Gastrocnemius medialis (tissue), 4 donors: ENCODE results near the gene RHOC. TPM values are rescaled to one million over a fixed set of nuclear protein-coding genes. Genes with fewer than 3 reads are reported as not detected.
A peak's percentile ranks its signal among the peaks of the same experiment; 100 is the strongest.

Source experiments
- ATAC-seq, 2 donors: fragments of 150-250 bp; one replicate each; pipeline ENCODE4 v1.9.1; 2016
- DNase-seq, 2 donors: peaks; one replicate each; pipeline ENCODE4 v3.0.0-alpha.2; 2019
- H3K27ac ChIP-seq, 4 donors: fragments of 200-600 bp; sonication (generic); 1 replicate in 1 of 4; 2 replicates in 3 of 4; pipeline ENCODE4 v1.5.1; 2016 to 2018; ENCODE audit warnings: mild to moderate bottlenecking in 2 of 4, moderate library complexity in 1 of 4
- H3K27me3 ChIP-seq, 3 donors: fragments of 200-600 bp; sonication (generic) in 2 of 3; 1 replicate in 1 of 3; 2 replicates in 2 of 3; pipeline versions ENCODE4 v1.5.1 to v1.6.0; 2016 to 2019; ENCODE audit warnings: mild to moderate bottlenecking in 1 of 3, moderate library complexity in 1 of 3
- H3K36me3 ChIP-seq, 2 donors: fragments of 200-600 bp; sonication (generic) in 1 of 2; one replicate each; pipeline ENCODE4 v1.5.1; 2017 to 2018
- H3K4me1 ChIP-seq, 2 donors: fragments of 200-600 bp; sonication (generic) in 1 of 2; one replicate each; pipeline ENCODE4 v1.5.1; 2016 to 2017; ENCODE audit warnings: mild to moderate bottlenecking in 2 of 2
- H3K4me3 ChIP-seq, 4 donors: fragments of 200-600 bp; sonication (generic) in 3 of 4; 1 replicate in 1 of 4; 2 replicates in 3 of 4; pipeline ENCODE4 v1.5.1; 2016 to 2019; ENCODE audit warnings: mild to moderate bottlenecking in 2 of 4
- H3K9me3 ChIP-seq, 3 donors: fragments of 200-600 bp; sonication (generic) in 2 of 3; 1 replicate in 1 of 3; 2 replicates in 2 of 3; pipeline ENCODE4 v1.5.1; 2016 to 2019
- CTCF ChIP-seq, 5 experiments: fragments of 450-650 bp in 3 of 5; fragments of 200-600 bp in 2 of 5; sonication (generic) in 2 of 5; IDR thresholded peaks in 4 of 5; conservative IDR thresholded peaks in 1 of 5; 1 replicate in 4 of 5; 2 replicates in 1 of 5; pipeline ENCODE4 v1.5.1; 2016 to 2019; ENCODE audit warnings: antibody characterized with exemption in 5 of 5, mild to moderate bottlenecking in 3 of 5, moderate library complexity in 3 of 5
- POLR2A ChIP-seq, 2 donors: fragments of 450-650 bp; IDR thresholded peaks; one replicate each; pipeline ENCODE4 v1.6.1; 2017; ENCODE audit warnings: antibody characterized with exemption in 2 of 2, mild to moderate bottlenecking in 2 of 2, moderate library complexity in 2 of 2
- in situ Hi-C, 4 donors: fragments of 200-750 bp; cut with MboI; loops; one replicate each; pipeline versions ENCODE4 v1.15.0 to v1.8.0; 2017; ENCODE audit warnings: low sequenced_read_pairs in 4 of 4
- intact Hi-C: fragments of 100-400 bp; cut with DNase I; formaldehyde crosslinking; loops from one replicate; pipeline ENCODE4 v1.15.1; 2023; ENCODE audit warnings: low total_unique reads
- total RNA-seq, 4 donors: library from RNA; depleted of rRNA; stranded (reverse); fragments of >200 nt; gene quantifications; one replicate each; pipeline versions ENCODE4 v1.1.0 to v1.2.3, GENCODE V29; 2016

Gene RHOC
- total RNA-seq, 4 donors from 2014 or later, result 33.1 to 86.5 (median 64.3) TPM

DNA sequence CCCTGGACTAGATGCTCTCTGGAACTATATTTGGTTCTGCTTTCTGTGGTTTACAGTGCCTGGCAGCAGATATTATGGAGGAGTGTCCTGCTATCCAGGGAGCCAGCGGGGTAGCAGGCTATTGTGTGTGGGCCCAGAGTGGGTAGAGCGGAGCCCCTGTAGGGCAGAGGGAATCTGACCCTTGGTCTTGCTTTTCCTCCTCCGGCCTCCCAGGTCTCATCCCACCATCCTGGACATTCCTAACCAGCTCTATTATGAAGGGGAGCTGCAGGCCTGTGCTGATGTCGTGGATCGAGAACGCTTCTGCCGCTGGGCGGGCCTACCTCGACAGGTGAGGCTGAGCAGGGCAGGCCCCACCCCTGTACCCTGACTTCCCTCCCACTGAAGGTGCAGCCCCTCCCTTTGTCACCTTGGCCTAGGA lies 9.1 kb downstream of the RHOC start:
- no peaks in the 10 kb centered on the region for H3K9me3 ChIP-seq
- H3K4me3 ChIP-seq, result no peak overlapping the region
- intact Hi-C loops, result no loop called here
- H3K27ac ChIP-seq, result peak overlapping the region in 3 of 4 donors; percentile 85 to 94 (median 94)
- peaks cover 0 to 16% of the 10 kb centered on the region in 2 donors for H3K36me3 ChIP-seq
- TF ChIP-seq POLR2A (IDR thresholded peaks at IDR 0.05) (no peak), CTCF (IDR thresholded peaks at IDR 0.05 in 4 of 5, conservative IDR thresholded peaks at IDR 0.05 in 1 of 5) (no peak)
- H3K4me1 ChIP-seq, result peaks cover 30 to 38% of the 10 kb centered on the region in 2 donors
- in situ Hi-C loops, result no loop called here
- DNase-seq (no peak), ATAC-seq (no peak)
- H3K27me3 ChIP-seq, result no peaks in the 10 kb centered on the region

DNA sequence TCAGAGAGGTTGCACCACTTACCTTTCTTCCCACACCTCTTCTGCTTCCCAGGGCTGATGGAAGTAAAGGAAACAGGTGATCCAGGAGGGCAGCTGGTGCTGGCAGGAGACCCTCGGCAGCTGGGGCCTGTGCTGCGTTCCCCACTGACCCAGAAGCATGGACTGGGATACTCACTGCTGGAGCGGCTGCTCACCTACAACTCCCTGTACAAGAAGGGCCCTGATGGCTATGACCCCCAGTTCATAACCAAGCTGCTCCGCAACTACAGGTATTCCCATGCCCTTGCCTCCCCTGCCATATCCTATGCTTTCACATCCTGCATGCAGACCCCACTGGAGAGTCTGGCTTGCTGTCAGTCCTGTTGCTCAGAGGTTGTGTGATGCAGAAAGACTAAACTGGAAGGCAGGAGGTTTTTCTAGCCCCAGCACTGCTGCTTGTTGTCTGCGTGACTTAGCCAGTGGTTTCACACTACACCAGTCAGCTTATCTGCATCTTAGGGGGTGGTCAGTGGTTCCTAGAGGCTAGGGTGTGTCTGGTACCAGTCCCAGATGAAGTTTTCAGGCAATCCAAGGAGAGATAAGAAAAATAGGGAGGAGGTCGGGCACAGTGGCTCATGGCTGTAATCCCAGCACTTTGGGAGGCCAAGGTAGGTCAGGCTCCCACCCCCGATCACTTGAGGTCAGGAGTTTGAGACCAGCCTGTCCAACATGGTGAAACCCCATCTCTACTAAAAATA lies 10.2 kb downstream of the RHOC start:
- TF ChIP-seq CTCF (IDR thresholded peaks at IDR 0.05 in 4 of 5, conservative IDR thresholded peaks at IDR 0.05 in 1 of 5), result no peak
- no peak for TF ChIP-seq POLR2A (IDR thresholded peaks at IDR 0.05)
- intact Hi-C loops, result no loop called here
- Histone ChIP-seq H3K9me3 (no peaks in the 10 kb centered on the region), H3K36me3 (peaks cover 0 to 18% of the 10 kb centered on the region in 2 donors), H3K4me3 (no peak overlapping the region), H3K27me3 (no peaks in the 10 kb centered on the region), H3K27ac (no peak overlapping the region), H3K4me1 (peaks cover 29 to 30% of the 10 kb centered on the region in 2 donors)
- in situ Hi-C loops, result no loop called here
- DNase-seq, result no peak
- no peak for ATAC-seq

- Histone ChIP-seq H3K27ac (no peak overlapping the region), H3K4me3 (no peak overlapping the region), H3K27me3 (no peaks in the 10 kb centered on the region), H3K36me3 (peaks cover 0 to 22% of the 10 kb centered on the region in 2 donors), H3K9me3 (no peaks in the 10 kb centered on the region), H3K4me1 (peaks cover 15% of the 10 kb centered on the region in 2 donors)
- in situ Hi-C loops (no loop called here), intact Hi-C loops (no loop called here)
- ATAC-seq, result no peak
- TF ChIP-seq CTCF (IDR thresholded peaks at IDR 0.05 in 4 of 5, conservative IDR thresholded peaks at IDR 0.05 in 1 of 5) (no peak), POLR2A (IDR thresholded peaks at IDR 0.05) (no peak)
- no peak for DNase-seq
Measured at GRCh38 chr1:112695276-112695675, 11.7 kb downstream of the RHOC start.

- ATAC-seq, result no peak
- Histone ChIP-seq H3K4me3 (no peak overlapping the region), H3K4me1 (peaks cover 7% of the 10 kb centered on the region in 2 donors), H3K27ac (no peak overlapping the region), H3K36me3 (peaks cover 0 to 22% of the 10 kb centered on the region in 2 donors), H3K27me3 (no peaks in the 10 kb centered on the region), H3K9me3 (no peaks in the 10 kb centered on the region)
- in situ Hi-C loops, result no loop called here
- no peak for TF ChIP-seq CTCF (IDR thresholded peaks at IDR 0.05 in 4 of 5, conservative IDR thresholded peaks at IDR 0.05 in 1 of 5)
- no peak for TF ChIP-seq POLR2A (IDR thresholded peaks at IDR 0.05)
- intact Hi-C loops, result no loop called here
- DNase-seq, result no peak
Measured at GRCh38 chr1:112694363-112694929, 12.5 kb downstream of the RHOC start.
